Natural killer cell treated with Interleukin-12 subunit alpha and Interleukin-12 subunit beta and Interleukin-15 and Interleukin-18, amount 100 ng/mL, for 72 hours (primary cell): ENCODE results near the gene NPAS3. TPM values are rescaled to one million over a fixed set of nuclear protein-coding genes. Genes with fewer than 3 reads are reported as not detected.

Experiments used
- ATAC-seq, 2 donors: fragments of 150-1000 bp; cut with Tn5 transposase in 1 of 2; sonication (Bioruptor Pico), chemical (Tn5 transposase) in 1 of 2; 2 replicates each; pipeline ENCODE4 v1.10.0; 2021
- DNase-seq: peaks from one replicate; pipeline ENCODE4 v3.0.0; 2022; ENCODE audit warnings: low spot score
- H3K27ac Mint-ChIP-seq, 2 donors: 1 replicate in 1 of 2; 2 replicates in 1 of 2; pipeline ENCODE4 v1.8.0; 2022; ENCODE audit warnings: mixed read lengths in 2 of 2, mild to moderate bottlenecking in 1 of 2, moderate library complexity in 1 of 2
- H3K27me3 Mint-ChIP-seq, 2 donors: 1 replicate in 1 of 2; 2 replicates in 1 of 2; pipeline ENCODE4 v1.8.0; 2022; ENCODE audit warnings: mixed read lengths in 2 of 2
- H3K36me3 Mint-ChIP-seq: one replicate; pipeline ENCODE4 v1.8.0; 2022; ENCODE audit warnings: mixed read lengths
- H3K4me1 Mint-ChIP-seq, 2 donors: 1 replicate in 1 of 2; 2 replicates in 1 of 2; pipeline ENCODE4 v1.8.0; 2022; ENCODE audit warnings: low read depth in 2 of 2, mixed read lengths in 2 of 2, mild to moderate bottlenecking in 1 of 2
- H3K4me3 Mint-ChIP-seq: one replicate; pipeline ENCODE4 v1.8.0; 2022; ENCODE audit warnings: mixed read lengths
- H3K9me3 Mint-ChIP-seq: 2 replicates; pipeline ENCODE4 v1.8.0; 2022; ENCODE audit warnings: mixed read lengths
- total RNA-seq, 2 donors: library from RNA; stranded (reverse); gene quantifications; one replicate each; pipeline ENCODE4 v1.2.3, GENCODE V29; 2022

NPAS3 gene
- total RNA-seq, 2 donors from 2014 or later, result not detected

- no peaks in the 10 kb centered on the region for H3K9me3 Mint-ChIP-seq
- peaks cover 0 to 6% of the 10 kb centered on the region in 2 donors for H3K4me1 Mint-ChIP-seq
- peaks cover 15 to 41% of the 10 kb centered on the region in 2 donors for H3K27me3 Mint-ChIP-seq
- ATAC-seq (peak in 1 of 2 donors; percentile 15), DNase-seq (no peak)
- H3K27ac Mint-ChIP-seq, result no peak overlapping the region
- no peak overlapping the region for H3K4me3 Mint-ChIP-seq
- peaks cover 6% of the 10 kb centered on the region for H3K36me3 Mint-ChIP-seq
These were observed 862.1 kb downstream of the NPAS3 start for GRCh38 chr14:33800735-33801163.

DNA sequence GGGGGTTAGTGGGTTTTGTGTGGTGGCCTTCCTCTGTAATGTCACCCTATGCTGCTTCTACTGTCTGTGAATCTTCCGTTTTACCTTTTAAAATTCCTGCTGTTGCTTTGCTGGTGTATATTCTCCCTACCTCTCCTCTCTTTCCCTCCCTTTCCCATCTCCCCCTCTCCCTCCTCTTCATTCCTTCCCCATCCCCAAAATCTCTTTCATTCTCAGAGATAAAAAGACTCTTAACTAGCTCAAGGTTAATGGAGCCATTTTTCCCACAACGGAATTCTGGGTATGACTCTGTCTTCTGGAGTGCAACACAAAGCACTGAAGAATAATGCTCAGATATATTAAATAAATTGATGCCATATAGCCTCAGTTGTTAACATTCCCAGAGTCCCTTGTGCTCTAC is 864.1 kb downstream of the NPAS3 start:
- H3K9me3 Mint-ChIP-seq, result peaks cover 2% of the 10 kb centered on the region
- ATAC-seq (no peak), DNase-seq (no peak)
- H3K36me3 Mint-ChIP-seq, result peaks cover 6% of the 10 kb centered on the region
- peaks cover 17 to 33% of the 10 kb centered on the region in 2 donors for H3K27me3 Mint-ChIP-seq
- peaks cover 0 to 6% of the 10 kb centered on the region in 2 donors for H3K4me1 Mint-ChIP-seq
- no peak overlapping the region for H3K4me3 Mint-ChIP-seq
- H3K27ac Mint-ChIP-seq, result no peak overlapping the region

DNA sequence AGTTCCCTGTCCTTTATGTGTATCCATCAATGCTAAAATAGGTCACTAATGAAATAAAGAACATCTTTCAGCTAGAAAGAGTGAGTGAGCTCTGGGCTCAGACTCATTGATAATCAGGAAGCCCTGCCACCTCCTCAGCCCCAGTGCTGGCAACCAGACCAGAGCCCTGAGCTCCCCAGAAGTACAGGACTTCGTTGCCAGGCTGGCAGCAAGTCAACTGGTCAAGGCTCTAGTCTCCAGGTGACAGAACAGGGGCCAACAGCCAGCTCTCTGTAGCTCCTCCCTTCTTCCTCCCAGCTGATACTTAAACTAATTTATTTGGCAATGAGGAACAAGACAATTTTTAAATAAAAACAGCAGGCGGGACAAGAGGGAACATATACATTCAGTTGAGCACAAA is 866.9 kb downstream of the NPAS3 start:
- DNase-seq (no peak), ATAC-seq (no peak)
- Mint-ChIP-seq H3K27ac (no peak overlapping the region), H3K9me3 (peaks cover 3% of the 10 kb centered on the region), H3K27me3 (peaks cover 15 to 25% of the 10 kb centered on the region in 2 donors), H3K36me3 (peaks cover 6% of the 10 kb centered on the region), H3K4me3 (no peak overlapping the region), H3K4me1 (peaks cover 0 to 6% of the 10 kb centered on the region in 2 donors)

GRCh38 chr14:33806905-33807304 is 868.2 kb downstream of the NPAS3 start:
- no peak overlapping the region for H3K4me3 Mint-ChIP-seq
- H3K27me3 Mint-ChIP-seq, result peaks cover 12 to 13% of the 10 kb centered on the region in 2 donors
- H3K4me1 Mint-ChIP-seq, result no peaks in the 10 kb centered on the region
- no peaks in the 10 kb centered on the region for H3K36me3 Mint-ChIP-seq
- no peak overlapping the region for H3K27ac Mint-ChIP-seq
- peaks cover 3% of the 10 kb centered on the region for H3K9me3 Mint-ChIP-seq
- ATAC-seq, result no peak
- DNase-seq, result no peak

- no peaks in the 10 kb centered on the region for H3K4me1 Mint-ChIP-seq
- no peak overlapping the region for H3K4me3 Mint-ChIP-seq
- no peak overlapping the region for H3K27ac Mint-ChIP-seq
- H3K27me3 Mint-ChIP-seq, result peaks cover 1 to 7% of the 10 kb centered on the region in 2 donors
- ATAC-seq, result no peak
- peaks cover 3% of the 10 kb centered on the region for H3K9me3 Mint-ChIP-seq
- no peak for DNase-seq
- H3K36me3 Mint-ChIP-seq, result no peaks in the 10 kb centered on the region
These were observed 869.5 kb downstream of the NPAS3 start for GRCh38 chr14:33808187-33808586.

GRCh38 chr14:33809396-33809981 is 870.8 kb downstream of the NPAS3 start:
- H3K27me3 Mint-ChIP-seq, result peaks cover 9 to 16% of the 10 kb centered on the region in 2 donors
- H3K9me3 Mint-ChIP-seq, result peaks cover 9% of the 10 kb centered on the region
- no peaks in the 10 kb centered on the region for H3K4me1 Mint-ChIP-seq
- H3K4me3 Mint-ChIP-seq, result no peak overlapping the region
- DNase-seq (no peak), ATAC-seq (no peak)
- no peaks in the 10 kb centered on the region for H3K36me3 Mint-ChIP-seq
- no peak overlapping the region for H3K27ac Mint-ChIP-seq

DNA sequence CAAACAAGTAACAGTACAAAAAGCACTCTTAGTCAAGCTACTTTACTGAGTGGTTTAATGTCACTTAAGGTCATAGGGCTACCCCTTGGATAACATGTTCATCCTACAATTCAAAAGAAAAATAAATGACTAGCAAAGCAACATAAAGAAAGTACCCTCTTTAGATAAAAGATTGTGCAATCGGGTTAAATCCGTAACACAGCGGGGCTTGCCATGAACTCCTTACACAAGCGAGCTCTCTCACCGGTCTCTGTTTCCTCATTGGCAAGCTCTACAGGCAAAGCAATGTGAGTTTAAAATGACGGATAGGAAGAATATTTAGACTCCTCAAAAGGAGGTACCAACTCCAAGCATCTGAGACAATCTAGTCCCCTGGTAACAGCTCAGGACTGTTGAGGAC is 871.6 kb downstream of the NPAS3 start:
- H3K27ac Mint-ChIP-seq, result no peak overlapping the region
- H3K9me3 Mint-ChIP-seq, result peaks cover 9% of the 10 kb centered on the region
- no peak for DNase-seq
- H3K4me1 Mint-ChIP-seq, result no peaks in the 10 kb centered on the region
- H3K36me3 Mint-ChIP-seq, result no peaks in the 10 kb centered on the region
- peaks cover 9 to 16% of the 10 kb centered on the region in 2 donors for H3K27me3 Mint-ChIP-seq
- H3K4me3 Mint-ChIP-seq, result no peak overlapping the region
- peak in 1 of 2 donors; percentile 6 for ATAC-seq

- ATAC-seq (no peak), DNase-seq (no peak)
- H3K4me3 Mint-ChIP-seq, result no peak overlapping the region
- peaks cover 9 to 15% of the 10 kb centered on the region in 2 donors for H3K27me3 Mint-ChIP-seq
- no peaks in the 10 kb centered on the region for H3K36me3 Mint-ChIP-seq
- H3K4me1 Mint-ChIP-seq, result no peaks in the 10 kb centered on the region
- H3K27ac Mint-ChIP-seq, result no peak overlapping the region
- peaks cover 9% of the 10 kb centered on the region for H3K9me3 Mint-ChIP-seq
These were observed 873.0 kb downstream of the NPAS3 start for GRCh38 chr14:33811721-33812120.

GRCh38 chr14:33812181-33812580 is 873.5 kb downstream of the NPAS3 start:
- DNase-seq (no peak), ATAC-seq (no peak)
- no peak overlapping the region for H3K27ac Mint-ChIP-seq
- no peaks in the 10 kb centered on the region for H3K36me3 Mint-ChIP-seq
- peaks cover 9% of the 10 kb centered on the region for H3K9me3 Mint-ChIP-seq
- H3K27me3 Mint-ChIP-seq, result peaks cover 9 to 14% of the 10 kb centered on the region in 2 donors
- no peak overlapping the region for H3K4me3 Mint-ChIP-seq
- H3K4me1 Mint-ChIP-seq, result no peaks in the 10 kb centered on the region

GRCh38 chr14:33812601-33813000 is 873.9 kb downstream of the NPAS3 start:
- Mint-ChIP-seq H3K9me3 (peaks cover 9% of the 10 kb centered on the region), H3K4me1 (no peaks in the 10 kb centered on the region), H3K36me3 (no peaks in the 10 kb centered on the region), H3K27ac (no peak overlapping the region), H3K4me3 (no peak overlapping the region), H3K27me3 (peaks cover 9 to 19% of the 10 kb centered on the region in 2 donors)
- no peak for ATAC-seq
- DNase-seq, result no peak

- no peak for ATAC-seq
- Mint-ChIP-seq H3K4me3 (no peak overlapping the region), H3K4me1 (no peaks in the 10 kb centered on the region), H3K27me3 (peaks cover 9 to 19% of the 10 kb centered on the region in 2 donors), H3K27ac (no peak overlapping the region), H3K9me3 (peaks cover 6% of the 10 kb centered on the region), H3K36me3 (no peaks in the 10 kb centered on the region)
- DNase-seq, result no peak
These were observed 875.3 kb downstream of the NPAS3 start for GRCh38 chr14:33814010-33814409.

- peak in 1 of 2 donors; percentile 48 for ATAC-seq
- Mint-ChIP-seq H3K27ac (no peak overlapping the region), H3K36me3 (no peaks in the 10 kb centered on the region), H3K9me3 (no peaks in the 10 kb centered on the region), H3K27me3 (peaks cover 0 to 3% of the 10 kb centered on the region in 2 donors), H3K4me3 (no peak overlapping the region), H3K4me1 (no peaks in the 10 kb centered on the region)
- DNase-seq, result no peak
These were observed 895.2 kb downstream of the NPAS3 start for GRCh38 chr14:33833706-33834465.

GRCh38 chr14:33834466-33835260 is 896.0 kb downstream of the NPAS3 start:
- H3K36me3 Mint-ChIP-seq, result no peaks in the 10 kb centered on the region
- H3K27ac Mint-ChIP-seq, result no peak overlapping the region
- H3K4me1 Mint-ChIP-seq, result no peaks in the 10 kb centered on the region
- no peak for DNase-seq
- no peak for ATAC-seq
- H3K27me3 Mint-ChIP-seq, result peaks cover 0 to 3% of the 10 kb centered on the region in 2 donors
- no peaks in the 10 kb centered on the region for H3K9me3 Mint-ChIP-seq
- no peak overlapping the region for H3K4me3 Mint-ChIP-seq

DNA sequence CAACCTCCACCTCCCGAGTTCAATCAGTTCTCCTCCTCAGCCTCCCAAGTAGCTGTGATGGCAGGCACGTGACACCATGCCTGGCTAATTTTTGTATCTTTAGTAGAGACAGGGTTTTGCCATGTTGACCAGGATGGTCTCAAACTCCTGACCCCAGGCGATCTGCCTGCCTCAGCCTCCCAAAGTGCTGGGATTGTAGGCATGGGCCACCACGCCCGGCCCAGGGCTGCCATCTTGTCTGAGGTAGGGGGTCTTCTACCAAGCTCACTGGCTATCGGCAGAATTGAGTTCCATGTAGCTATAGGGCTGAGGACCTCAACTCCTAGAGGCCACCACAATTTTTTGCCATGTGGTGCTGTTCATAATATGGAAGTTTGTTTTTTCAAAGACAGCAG is 896.6 kb downstream of the NPAS3 start:
- no peaks in the 10 kb centered on the region for H3K4me1 Mint-ChIP-seq
- H3K27me3 Mint-ChIP-seq, result peaks cover 0 to 3% of the 10 kb centered on the region in 2 donors
- no peak overlapping the region for H3K27ac Mint-ChIP-seq
- ATAC-seq (peak in 1 of 2 donors; percentile 31), DNase-seq (no peak)
- no peaks in the 10 kb centered on the region for H3K36me3 Mint-ChIP-seq
- H3K9me3 Mint-ChIP-seq, result no peaks in the 10 kb centered on the region
- no peak overlapping the region for H3K4me3 Mint-ChIP-seq
